GM23338 (cell line): Measurements from ENCODE around the gene KCNH8. TPM values are rescaled to one million over a fixed set of nuclear protein-coding genes. Genes with fewer than 3 reads are reported as not detected.

ENCODE experiments used
- ATAC-seq: fragments of 200-7000 bp; cut with Tn5 transposase; 3 replicates; pipeline ENCODE4 v1.9.1; 2020
- DNase-seq: peaks from one replicate; pipeline ENCODE4 v3.0.0-alpha.2; 2015; ENCODE audit warnings: low spot score
- H2AFZ ChIP-seq: fragments of 200-600 bp; sonication (generic); 2 replicates; pipeline ENCODE4 v1.8.0; 2016; ENCODE audit warnings: antibody characterized with exemption, mild to moderate bottlenecking, moderate library complexity
- H3F3A ChIP-seq: fragments of 200-600 bp; sonication (generic); replicated peaks from 2 replicates; pipeline ENCODE4 v1.8.0; 2017; ENCODE audit warnings: antibody characterized with exemption, mixed run types, low read depth
- H3K27ac ChIP-seq: fragments of 200-600 bp; sonication (generic); 2 replicates; pipeline ENCODE4 v1.6.1; 2016; ENCODE audit warnings: low read depth
- H3K27me3 ChIP-seq: fragments of 200-600 bp; sonication (generic); 2 replicates; pipeline ENCODE4 v1.8.0; 2016; ENCODE audit warnings: mild to moderate bottlenecking, mixed run types, moderate library complexity; ENCODE audit not compliant: insufficient read depth
- H3K36me3 ChIP-seq: fragments of 200-600 bp; sonication (generic); 2 replicates; pipeline ENCODE4 v1.8.0; 2016; ENCODE audit warnings: mild to moderate bottlenecking; ENCODE audit not compliant: insufficient read depth
- H3K4me1 ChIP-seq: fragments of 200-600 bp; sonication (generic); 2 replicates; pipeline ENCODE4 v1.8.0; 2016; ENCODE audit warnings: mild to moderate bottlenecking, moderate library complexity; ENCODE audit not compliant: insufficient read depth
- H3K4me2 ChIP-seq: fragments of 200-600 bp; sonication (generic); 2 replicates; pipeline ENCODE4 v1.7.1; 2017; ENCODE audit warnings: mixed run types
- H3K4me3 ChIP-seq: fragments of 200-600 bp; sonication (generic); 2 replicates; pipeline ENCODE4 v1.6.1; 2016; ENCODE audit warnings: mixed run types
- H3K79me2 ChIP-seq: fragments of 200-600 bp; sonication (generic); replicated peaks from 2 replicates; pipeline ENCODE4 v1.8.0; 2017; ENCODE audit warnings: mild to moderate bottlenecking; ENCODE audit not compliant: insufficient read depth
- H3K9me2 ChIP-seq: fragments of 200-600 bp; sonication (generic); 2 replicates; pipeline ENCODE4 v1.8.0; 2017; ENCODE audit not compliant: insufficient read depth
- H4K20me1 ChIP-seq: fragments of 200-600 bp; sonication (generic); replicated peaks from 2 replicates; pipeline ENCODE4 v1.8.0; 2017; ENCODE audit warnings: mild to moderate bottlenecking; ENCODE audit not compliant: insufficient read depth
- H3K27ac Mint-ChIP-seq: 2 replicates; pipeline ENCODE4 v1.8.0; 2020; ENCODE audit warnings: inconsistent platforms, mild to moderate bottlenecking, moderate library complexity, mixed read lengths
- H3K27me3 Mint-ChIP-seq: 3 replicates; pipeline ENCODE4 v1.8.0; 2022; ENCODE audit warnings: low read depth, mild to moderate bottlenecking, moderate library complexity, mixed read lengths, inconsistent platforms; ENCODE audit not compliant: insufficient read depth, poor library complexity
- H3K36me3 Mint-ChIP-seq: 3 replicates; pipeline ENCODE4 v1.8.0; 2021; ENCODE audit warnings: low read depth, mild to moderate bottlenecking, inconsistent platforms, moderate library complexity, mixed read lengths
- H3K4me1 Mint-ChIP-seq: 3 replicates; pipeline ENCODE4 v1.8.0; 2020; ENCODE audit warnings: mild to moderate bottlenecking, inconsistent platforms, mixed read lengths
- H3K4me3 Mint-ChIP-seq: 3 replicates; pipeline ENCODE4 v1.8.0; 2021; ENCODE audit warnings: moderate library complexity, mild to moderate bottlenecking, inconsistent platforms, mixed read lengths
- H3K9me3 Mint-ChIP-seq: 3 replicates; pipeline ENCODE4 v1.8.0; 2020; ENCODE audit warnings: moderate library complexity, mild to moderate bottlenecking, inconsistent platforms, mixed read lengths
- ETS1 ChIP-seq: IDR thresholded peaks from 2 replicates; pipeline ENCODE4 v1.6.1; 2016; ENCODE audit warnings: antibody characterized with exemption
- EZH2 ChIP-seq: fragments of 200-600 bp; sonication (generic); IDR thresholded peaks from one replicate; pipeline ENCODE4 v1.8.0; 2017; ENCODE audit warnings: antibody characterized with exemption, mild to moderate bottlenecking, low read depth; ENCODE audit not compliant: unreplicated experiment
- POLR2AphosphoS5 ChIP-seq: IDR thresholded peaks from 2 replicates; pipeline ENCODE4 v1.6.1; 2016; ENCODE audit warnings: antibody characterized with exemption, low read depth
- ZNF114 ChIP-seq: fragments of 250-450 bp; sonication (Bioruptor Pico); IDR thresholded peaks from 2 replicates; pipeline ENCODE4 v1.5.0; 2020; ENCODE audit warnings: mild to moderate bottlenecking, moderate library complexity
- ZNF462 ChIP-seq: fragments of 250-450 bp; sonication (Bioruptor Pico); IDR thresholded peaks from 2 replicates; pipeline ENCODE4 v1.5.0; 2020; ENCODE audit warnings: mild to moderate bottlenecking, moderate library complexity
- polyA plus RNA-seq: library from polyadenylated mRNA; unstranded; fragments of >200 nt; fragmentation: Nextera tagmentation; extraction: Ambion mirVana; gene quantifications from 2 replicates; pipeline ENCODE4 v1.2.1, GENCODE V29; 2016
- total RNA-seq: library from RNA; depleted of rRNA; stranded (reverse); fragments of >200 nt; shearing (Covaris generic); gene quantifications from 2 replicates; pipeline ENCODE4 v1.2.3, GENCODE V29; 2014

The KCNH8 gene
- total and polyA plus RNA-seq, 2 experiments from 2014 or later = 1.3 to 3.4 TPM

GRCh38 chr3:19485267-19485666, 337.0 kb downstream of the KCNH8 start (continued):
- TF ChIP-seq ZNF462 (CRISPR knock-in tag) (no peak), ETS1 (no peak), POLR2AphosphoS5 (no peak)

GRCh38 chr3:19487386-19487785, 339.1 kb downstream of the KCNH8 start:
- no peaks in the 10 kb centered on the region for H3K36me3 Mint-ChIP-seq
- no peak overlapping the region for H3K27ac Mint-ChIP-seq
- Histone ChIP-seq H3K4me3 (no peak overlapping the region), H3K4me1 (no peaks in the 10 kb centered on the region), H4K20me1 (no peaks in the 10 kb centered on the region), H3K36me3 (no peaks in the 10 kb centered on the region), H3F3A (no peaks in the 10 kb centered on the region), H3K27me3 (no peaks in the 10 kb centered on the region), H2AFZ (no peak overlapping the region), H3K9me2 (0 out of 2 replicates have a peak, but pooled peaks cover 3% of the 10 kb centered on the region), H3K27ac (no peak overlapping the region), H3K4me2 (no peak overlapping the region), H3K79me2 (no peaks in the 10 kb centered on the region)
- no peaks in the 10 kb centered on the region for H3K9me3 Mint-ChIP-seq
- DNase-seq (no peak), ATAC-seq (no peak)
- no peaks in the 10 kb centered on the region for H3K27me3 Mint-ChIP-seq
- H3K4me1 Mint-ChIP-seq = no peaks in the 10 kb centered on the region; the same call in 2 of the 3 replicates
- no peak overlapping the region for H3K4me3 Mint-ChIP-seq
- TF ChIP-seq ZNF462 (CRISPR knock-in tag) = no peak
- no peak for TF ChIP-seq EZH2
- no peak for TF ChIP-seq ETS1
- TF ChIP-seq ZNF114 (CRISPR knock-in tag) = no peak
